ENCODE data around the gene RACK1. TPM values are rescaled to one million over a fixed set of nuclear protein-coding genes. Genes with fewer than 3 reads are reported as not detected.

The RACK1 gene
- total RNA-seq, 1 donor from 2014 or later, result 1,189 TPM

- Mint-ChIP-seq H3K27me3 (ENCODE audit: low read depth) (no peaks in the 10 kb centered on the region), H3K4me3 (ENCODE audit: unreplicated experiment) (peak overlapping the region; percentile 98), H3K36me3 (ENCODE audit: low read depth) (peaks cover 10% of the 10 kb centered on the region), H3K9me3 (ENCODE audit: low read depth) (no peaks in the 10 kb centered on the region), H3K4me1 (ENCODE audit: low read depth) (peaks cover 41% of the 10 kb centered on the region), H3K27ac (ENCODE audit: unreplicated experiment) (peak overlapping the region; percentile 97)
- TF ChIP-seq, protein P1, sequence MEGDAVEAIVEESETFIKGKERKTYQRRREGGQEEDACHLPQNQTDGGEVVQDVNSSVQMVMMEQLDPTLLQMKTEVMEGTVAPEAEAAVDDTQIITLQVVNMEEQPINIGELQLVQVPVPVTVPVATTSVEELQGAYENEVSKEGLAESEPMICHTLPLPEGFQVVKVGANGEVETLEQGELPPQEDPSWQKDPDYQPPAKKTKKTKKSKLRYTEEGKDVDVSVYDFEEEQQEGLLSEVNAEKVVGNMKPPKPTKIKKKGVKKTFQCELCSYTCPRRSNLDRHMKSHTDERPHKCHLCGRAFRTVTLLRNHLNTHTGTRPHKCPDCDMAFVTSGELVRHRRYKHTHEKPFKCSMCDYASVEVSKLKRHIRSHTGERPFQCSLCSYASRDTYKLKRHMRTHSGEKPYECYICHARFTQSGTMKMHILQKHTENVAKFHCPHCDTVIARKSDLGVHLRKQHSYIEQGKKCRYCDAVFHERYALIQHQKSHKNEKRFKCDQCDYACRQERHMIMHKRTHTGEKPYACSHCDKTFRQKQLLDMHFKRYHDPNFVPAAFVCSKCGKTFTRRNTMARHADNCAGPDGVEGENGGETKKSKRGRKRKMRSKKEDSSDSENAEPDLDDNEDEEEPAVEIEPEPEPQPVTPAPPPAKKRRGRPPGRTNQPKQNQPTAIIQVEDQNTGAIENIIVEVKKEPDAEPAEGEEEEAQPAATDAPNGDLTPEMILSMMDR (IDR thresholded peaks at IDR 0.05), result no peak
- DNase-seq (ENCODE audit: low spot score), result no peak
Measured at GRCh38 chr5:181261320-181262049, 17.8 kb upstream of the RACK1 start.

DNA sequence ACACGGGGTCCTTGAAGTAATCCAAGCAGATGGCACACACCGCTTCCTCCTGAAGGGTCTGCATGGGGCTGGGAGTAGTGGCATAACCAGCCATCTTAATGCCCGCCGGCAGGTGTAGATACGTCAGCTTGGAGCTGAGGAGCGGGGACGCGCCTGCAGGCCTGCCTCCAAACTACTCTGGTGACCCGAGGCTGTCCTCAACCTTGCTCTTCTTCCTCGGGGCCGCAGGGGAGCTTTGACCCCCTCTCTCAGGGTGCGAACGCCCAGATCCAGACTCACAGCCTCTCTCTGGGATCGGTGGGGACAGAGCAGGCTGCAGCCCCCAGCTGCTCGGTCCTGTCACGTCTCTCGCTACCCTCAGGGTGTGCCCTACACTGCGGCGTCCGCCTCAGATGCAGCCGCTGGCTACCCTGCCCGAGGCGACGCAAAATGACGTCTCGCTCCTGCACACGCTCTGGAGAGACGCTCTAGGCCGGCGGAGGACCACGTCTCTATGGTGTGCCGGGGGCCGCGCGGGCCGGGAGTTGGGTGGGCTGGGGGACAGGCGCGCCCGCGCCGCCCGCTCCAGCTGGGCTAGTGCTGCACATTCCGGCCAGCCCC is 17.1 kb upstream of the RACK1 start, which contains the start of gene TRIM52:
Gene TRIM52 (minus strand): TSS at position 424 of the 600 bp plus-strand sequence. CDS start 330 bp downstream, at position 94.
- peak; percentile 96 for DNase-seq (ENCODE audit: low spot score)

DNA sequence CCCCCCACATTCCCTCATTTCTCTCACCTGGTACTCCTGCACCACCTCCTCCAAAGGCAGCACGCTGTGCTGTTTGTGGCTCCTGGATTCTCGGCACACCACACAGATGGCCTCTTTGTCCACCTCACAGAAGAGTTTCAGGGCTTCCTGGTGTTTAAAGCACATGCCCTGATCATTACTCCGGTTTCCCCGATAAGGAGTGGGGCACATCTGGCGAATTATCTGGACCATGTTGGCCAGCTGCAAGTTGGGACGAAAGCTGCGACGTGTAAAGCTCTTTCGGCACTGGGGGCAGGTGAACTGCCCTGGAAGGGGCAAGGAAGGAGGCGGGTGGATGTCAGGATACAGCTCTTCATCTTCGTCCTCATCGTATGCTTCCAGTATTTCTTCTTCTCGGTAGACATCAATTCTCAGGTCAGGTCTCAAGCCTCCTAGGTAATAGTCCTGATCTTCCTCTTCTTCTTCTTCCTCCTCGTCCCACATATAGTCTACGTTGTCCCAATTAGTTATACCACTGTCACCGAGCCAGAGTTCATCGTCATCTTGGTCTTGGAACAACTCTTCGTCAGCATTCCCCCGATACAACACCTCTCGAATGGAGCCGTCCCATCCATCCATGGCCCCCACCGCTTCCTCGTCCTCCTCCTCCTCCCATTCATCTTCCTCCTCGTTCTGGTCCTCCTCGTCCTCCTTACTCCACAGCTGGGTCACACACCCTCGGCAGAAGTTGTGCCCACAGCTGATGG is 16.4 kb upstream of the RACK1 start:
- Mint-ChIP-seq H3K9me3 (ENCODE audit: low read depth) (no peaks in the 10 kb centered on the region), H3K27ac (ENCODE audit: unreplicated experiment) (peak overlapping the region; percentile 97), H3K4me3 (ENCODE audit: unreplicated experiment) (peak overlapping the region; percentile 98), H3K27me3 (ENCODE audit: low read depth) (no peaks in the 10 kb centered on the region), H3K36me3 (ENCODE audit: low read depth) (peaks cover 11% of the 10 kb centered on the region), H3K4me1 (ENCODE audit: low read depth) (peaks cover 54% of the 10 kb centered on the region)
- no peak for DNase-seq (ENCODE audit: low spot score)
- TF ChIP-seq, protein P1 (IDR thresholded peaks at IDR 0.05), result no peak

More for the DNA sequence above, 17.1 kb upstream of the RACK1 start, which contains the start of gene TRIM52:
- Mint-ChIP-seq H3K27me3 (ENCODE audit: low read depth) (no peaks in the 10 kb centered on the region), H3K4me3 (ENCODE audit: unreplicated experiment) (peak within 1 kb of the TSS; percentile 98), H3K27ac (ENCODE audit: unreplicated experiment) (peak within 1 kb of the TSS; percentile 97), H3K9me3 (ENCODE audit: low read depth) (no peaks in the 10 kb centered on the region), H3K4me1 (ENCODE audit: low read depth) (peaks cover 48% of the 10 kb centered on the region), H3K36me3 (ENCODE audit: low read depth) (peaks cover 10% of the 10 kb centered on the region)
- TF ChIP-seq, protein P1 (IDR thresholded peaks at IDR 0.05), result no peak

DNA sequence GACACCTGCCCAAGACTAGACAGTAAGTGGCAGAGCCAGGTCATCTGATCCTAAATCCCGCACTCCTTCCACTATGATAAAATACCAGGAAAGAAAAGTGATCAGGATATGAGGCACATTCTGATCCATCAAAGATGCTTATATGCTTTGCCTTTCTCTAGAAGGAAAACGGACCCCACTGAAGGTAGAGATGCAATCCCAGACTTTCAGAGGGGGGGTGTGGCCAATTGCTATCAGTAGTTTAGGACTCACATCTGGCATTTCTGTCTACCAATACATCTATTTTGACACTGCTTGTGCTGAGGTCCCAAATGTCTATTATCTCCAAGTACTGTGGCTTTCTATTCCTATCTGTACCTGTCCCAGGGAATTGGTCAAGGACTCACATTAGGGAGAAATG is 15.6 kb upstream of the RACK1 start:
- Mint-ChIP-seq H3K4me1 (ENCODE audit: low read depth) (peaks cover 63% of the 10 kb centered on the region), H3K36me3 (ENCODE audit: low read depth) (peaks cover 15% of the 10 kb centered on the region), H3K4me3 (ENCODE audit: unreplicated experiment) (peak overlapping the region; percentile 98), H3K27ac (ENCODE audit: unreplicated experiment) (no peak overlapping the region), H3K27me3 (ENCODE audit: low read depth) (no peaks in the 10 kb centered on the region), H3K9me3 (ENCODE audit: low read depth) (no peaks in the 10 kb centered on the region)
- no peak for DNase-seq (ENCODE audit: low spot score)
- TF ChIP-seq, protein P1 (IDR thresholded peaks at IDR 0.05), result no peak

- Mint-ChIP-seq H3K4me3 (ENCODE audit: unreplicated experiment) (peak overlapping the region; percentile 98), H3K27ac (ENCODE audit: unreplicated experiment) (peak overlapping the region; percentile 51), H3K36me3 (ENCODE audit: low read depth) (peaks cover 14% of the 10 kb centered on the region), H3K4me1 (ENCODE audit: low read depth) (peaks cover 69% of the 10 kb centered on the region), H3K9me3 (ENCODE audit: low read depth) (no peaks in the 10 kb centered on the region), H3K27me3 (ENCODE audit: low read depth) (no peaks in the 10 kb centered on the region)
- TF ChIP-seq, protein P1 (IDR thresholded peaks at IDR 0.05), result no peak
- DNase-seq (ENCODE audit: low spot score), result no peak
Measured at GRCh38 chr5:181258576-181258975, 14.9 kb upstream of the RACK1 start.

Measured in chondrocyte (in vitro differentiated cells).